Fibroblast of lung (primary cell): ENCODE measurements around the gene ITPR3. TPM values are rescaled to one million over a fixed set of nuclear protein-coding genes. Genes with fewer than 3 reads are reported as not detected.

ENCODE experiments used
- DNase-seq, 2 donors: peaks; one replicate each; pipeline versions ENCODE4 v3.0.0 to v3.0.0-alpha.2; 2010; ENCODE audit warnings: low read depth in 2 of 2
- H2AFZ ChIP-seq: 2 replicates; pipeline ENCODE4 v1.5.1; 2012; ENCODE audit warnings: low read length, control low read depth, inconsistent platforms
- H3K27ac ChIP-seq: 2 replicates; pipeline ENCODE4 v1.5.1; 2011; ENCODE audit warnings: low read length, control low read depth; ENCODE audit not compliant: insufficient read depth
- H3K27me3 ChIP-seq: 2 replicates; pipeline ENCODE4 v1.5.1; 2011; ENCODE audit warnings: mild to moderate bottlenecking, low read length; ENCODE audit not compliant: control insufficient read depth, insufficient read depth
- H3K36me3 ChIP-seq: 2 replicates; pipeline ENCODE4 v1.5.1; 2011; ENCODE audit warnings: low read length; ENCODE audit not compliant: control insufficient read depth, insufficient read depth
- H3K4me1 ChIP-seq: 2 replicates; pipeline ENCODE4 v1.5.1; 2011; ENCODE audit warnings: low read length; ENCODE audit not compliant: control insufficient read depth, insufficient read depth; ENCODE audit errors: extremely low read depth
- H3K4me2 ChIP-seq: 2 replicates; pipeline ENCODE4 v1.5.1; 2011; ENCODE audit warnings: low read length, control low read depth; ENCODE audit not compliant: insufficient read depth; ENCODE audit errors: extremely low read depth
- H3K4me3 ChIP-seq, 4 experiments: fragments of 200-600 bp in 1 of 4; sonication (generic) in 1 of 4; replicated peaks in 1 of 4; 2 replicates each; pipeline ENCODE4 v1.5.1; 2011 to 2016; ENCODE audit warnings: low read length in 4 of 4, low read depth in 3 of 4, mild to moderate bottlenecking in 3 of 4, control low read depth in 2 of 4, inconsistent platforms in 1 of 4, mixed read lengths in 1 of 4; ENCODE audit not compliant: insufficient read depth in 1 of 4; ENCODE audit errors: control extremely low read depth in 1 of 4
- H3K79me2 ChIP-seq: 2 replicates; pipeline ENCODE4 v1.5.1; 2012; ENCODE audit warnings: mild to moderate bottlenecking, low read length, inconsistent platforms; ENCODE audit not compliant: control insufficient read depth, insufficient read depth
- H3K9ac ChIP-seq: 2 replicates; pipeline ENCODE4 v1.5.1; 2011; ENCODE audit warnings: mild to moderate bottlenecking, low read length, control low read depth; ENCODE audit not compliant: insufficient read depth
- H3K9me3 ChIP-seq: 2 replicates; pipeline ENCODE4 v1.5.1; 2012; ENCODE audit warnings: low read depth, low read length; ENCODE audit not compliant: control insufficient read depth, insufficient read depth
- H4K20me1 ChIP-seq: 2 replicates; pipeline ENCODE4 v1.5.1; 2011; ENCODE audit warnings: low read length; ENCODE audit not compliant: control insufficient read depth, insufficient read depth; ENCODE audit errors: extremely low read depth
- EZH2 ChIP-seq: IDR thresholded peaks from 2 replicates; pipeline ENCODE4 v1.5.1; 2012; ENCODE audit warnings: low read length, control low read depth, mild to moderate bottlenecking; ENCODE audit errors: missing control alignments
- polyA plus RNA-seq, 2 donors: library from polyadenylated mRNA; depleted of rRNA in 1 of 2; stranded (reverse) in 1 of 2; unstranded in 1 of 2; fragments of >200 nt; gene quantifications; 2 replicates each; pipeline ENCODE4 v1.2.1, GENCODE V29; 2011 to 2012; ENCODE audit warnings: missing spikeins in 1 of 2
- total RNA-seq: library from RNA; depleted of rRNA; stranded (reverse); fragments of >200 nt; gene quantifications from 2 replicates; pipeline ENCODE4 v1.2.1, GENCODE V29; 2014
- TF ChIP-seq, protein P1 (sequence below), 2 donors: IDR thresholded peaks in 1 of 2; conservative IDR thresholded peaks in 1 of 2; 1 replicate in 1 of 2; 2 replicates in 1 of 2; pipeline ENCODE4 v1.5.1; 2011 to 2012; ENCODE audit warnings: low read length in 2 of 2, control low read depth in 1 of 2, inconsistent platforms in 1 of 2, low read depth in 1 of 2, mild to moderate bottlenecking in 1 of 2

The ITPR3 gene
- total and polyA plus RNA-seq, 2 donors (not counting 1 experiment from before 2014, with no cell fraction given), result 9.6 to 43.4 TPM

DNA sequence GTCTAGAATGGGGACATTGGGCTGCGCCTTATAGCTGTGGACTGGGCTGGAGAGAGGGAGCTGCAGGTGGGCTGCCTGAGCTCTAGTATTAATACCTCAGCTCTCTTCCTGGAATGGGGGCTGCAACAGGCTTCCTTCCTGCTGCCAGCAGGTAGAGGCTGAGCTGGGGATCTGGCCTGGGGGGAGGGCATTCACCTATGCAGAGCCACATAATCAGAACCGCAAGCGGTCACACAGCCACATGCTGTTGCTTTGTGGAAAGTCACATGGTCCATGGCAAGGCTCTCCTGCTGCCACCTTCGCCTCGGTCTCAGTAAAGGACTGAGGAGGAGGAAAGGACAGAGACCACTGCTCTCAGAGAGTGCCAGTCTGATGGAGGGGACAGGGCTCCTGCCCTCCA lies 35.7 kb downstream of the ITPR3 start:
- Histone ChIP-seq H3K36me3 (peaks cover 7% of the 10 kb centered on the region), H2AFZ (no peak overlapping the region), H3K4me1 (no peaks in the 10 kb centered on the region), H3K27ac (no peak overlapping the region), H3K4me2 (no peak overlapping the region), H3K79me2 (no peaks in the 10 kb centered on the region), H3K27me3 (no peaks in the 10 kb centered on the region), H3K9me3 (no peaks in the 10 kb centered on the region), H3K9ac (no peak overlapping the region), H3K4me3 (no peak overlapping the region), H4K20me1 (no peaks in the 10 kb centered on the region)
- TF ChIP-seq EZH2, result no peak
- no peak for DNase-seq

DNA sequence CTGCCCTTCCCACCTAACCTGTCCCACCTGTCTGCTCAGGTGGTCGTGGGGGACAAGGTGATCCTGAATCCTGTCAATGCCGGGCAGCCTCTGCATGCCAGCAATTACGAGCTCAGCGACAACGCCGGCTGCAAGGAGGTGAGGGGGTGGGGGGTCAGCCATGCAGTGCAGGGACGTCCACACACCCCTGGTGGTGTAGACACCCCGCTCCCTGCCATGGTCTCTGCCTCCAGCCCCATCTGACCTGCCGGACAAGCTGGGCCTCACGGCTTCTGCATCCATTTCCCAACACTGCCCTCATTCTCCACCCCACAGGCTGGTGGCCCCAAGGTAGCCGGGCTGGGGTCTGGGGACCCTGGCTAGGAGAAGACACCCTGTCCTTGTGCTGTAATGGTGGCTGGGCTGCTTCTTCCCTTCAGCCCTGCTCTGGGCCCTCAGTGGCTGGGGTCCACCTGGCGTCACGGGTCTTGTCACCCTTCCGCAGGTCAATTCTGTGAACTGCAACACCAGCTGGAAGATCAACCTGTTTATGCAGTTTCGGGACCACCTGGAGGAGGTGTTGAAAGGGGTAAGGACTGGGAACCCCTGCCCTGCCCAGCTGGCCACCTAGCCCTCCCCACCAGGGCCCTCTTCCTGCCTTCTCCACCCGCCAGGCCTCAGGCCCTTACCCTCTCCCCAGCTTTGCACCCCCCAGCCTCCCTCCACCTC lies 38.0 kb downstream of the ITPR3 start:
- Histone ChIP-seq H3K9me3 (no peaks in the 10 kb centered on the region), H3K27me3 (no peaks in the 10 kb centered on the region), H3K79me2 (no peaks in the 10 kb centered on the region), H3K36me3 (peaks cover 5% of the 10 kb centered on the region), H3K9ac (no peak overlapping the region), H4K20me1 (no peaks in the 10 kb centered on the region), H3K4me2 (no peak overlapping the region), H3K4me1 (no peaks in the 10 kb centered on the region), H2AFZ (no peak overlapping the region), H3K4me3 (no peak overlapping the region), H3K27ac (no peak overlapping the region)
- TF ChIP-seq, protein P1, sequence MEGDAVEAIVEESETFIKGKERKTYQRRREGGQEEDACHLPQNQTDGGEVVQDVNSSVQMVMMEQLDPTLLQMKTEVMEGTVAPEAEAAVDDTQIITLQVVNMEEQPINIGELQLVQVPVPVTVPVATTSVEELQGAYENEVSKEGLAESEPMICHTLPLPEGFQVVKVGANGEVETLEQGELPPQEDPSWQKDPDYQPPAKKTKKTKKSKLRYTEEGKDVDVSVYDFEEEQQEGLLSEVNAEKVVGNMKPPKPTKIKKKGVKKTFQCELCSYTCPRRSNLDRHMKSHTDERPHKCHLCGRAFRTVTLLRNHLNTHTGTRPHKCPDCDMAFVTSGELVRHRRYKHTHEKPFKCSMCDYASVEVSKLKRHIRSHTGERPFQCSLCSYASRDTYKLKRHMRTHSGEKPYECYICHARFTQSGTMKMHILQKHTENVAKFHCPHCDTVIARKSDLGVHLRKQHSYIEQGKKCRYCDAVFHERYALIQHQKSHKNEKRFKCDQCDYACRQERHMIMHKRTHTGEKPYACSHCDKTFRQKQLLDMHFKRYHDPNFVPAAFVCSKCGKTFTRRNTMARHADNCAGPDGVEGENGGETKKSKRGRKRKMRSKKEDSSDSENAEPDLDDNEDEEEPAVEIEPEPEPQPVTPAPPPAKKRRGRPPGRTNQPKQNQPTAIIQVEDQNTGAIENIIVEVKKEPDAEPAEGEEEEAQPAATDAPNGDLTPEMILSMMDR (conservative IDR thresholded peaks at IDR 0.05 in 1 of 2, IDR thresholded peaks at IDR 0.05 in 1 of 2; ENCODE audit: low read depth in 1 of 2, low read length in 2 of 2), result no peak
- TF ChIP-seq EZH2, result no peak
- DNase-seq, result no peak

DNA sequence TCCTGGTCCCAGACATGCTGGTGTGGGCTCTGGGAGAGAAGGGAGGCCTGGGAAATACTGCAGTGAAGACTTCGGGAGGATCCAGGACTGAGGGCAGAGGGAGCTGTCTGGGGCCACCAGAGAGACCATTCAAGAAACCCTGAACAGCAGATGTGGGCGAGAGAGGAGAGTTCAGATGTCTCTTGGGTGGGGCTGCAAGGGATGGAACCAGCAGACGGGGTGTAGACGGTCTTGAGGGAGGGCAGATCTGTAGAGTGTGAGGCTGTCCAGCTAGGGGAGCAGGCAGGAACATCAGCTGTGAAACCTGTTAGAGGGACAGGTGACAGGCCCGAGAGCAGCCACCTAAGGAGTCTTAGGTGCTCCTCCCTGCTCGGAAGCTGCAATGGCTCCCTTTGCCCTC lies 38.9 kb downstream of the ITPR3 start:
- no peak for TF ChIP-seq EZH2
- TF ChIP-seq, protein P1 (conservative IDR thresholded peaks at IDR 0.05 in 1 of 2, IDR thresholded peaks at IDR 0.05 in 1 of 2; ENCODE audit: low read depth in 1 of 2, low read length in 2 of 2), result no peak
- H3K4me1 ChIP-seq, result no peaks in the 10 kb centered on the region

More for the DNA sequence above, 38.9 kb downstream of the ITPR3 start:
- Histone ChIP-seq H3K9me3 (no peaks in the 10 kb centered on the region), H2AFZ (no peak overlapping the region), H3K27ac (no peak overlapping the region), H3K27me3 (no peaks in the 10 kb centered on the region), H4K20me1 (no peaks in the 10 kb centered on the region), H3K9ac (no peak overlapping the region), H3K4me3 (no peak overlapping the region), H3K79me2 (no peaks in the 10 kb centered on the region), H3K4me2 (no peak overlapping the region), H3K36me3 (peaks cover 3% of the 10 kb centered on the region)
- DNase-seq, result no peak
